SKM-1 (cell line): ENCODE data around the gene VARS1.
"Not testable (repeated sequence)": the region's sequence is repeated elsewhere in the genome, so short reads cannot be mapped to it uniquely, and the experiment has no call there.

ENCODE experiments used
- DNase-seq: peaks from one replicate; lab custom pipeline; 2025; ENCODE audit not compliant: unreplicated experiment; lab: John Stamatoyannopoulos, UW

VARS1 gene

DNA sequence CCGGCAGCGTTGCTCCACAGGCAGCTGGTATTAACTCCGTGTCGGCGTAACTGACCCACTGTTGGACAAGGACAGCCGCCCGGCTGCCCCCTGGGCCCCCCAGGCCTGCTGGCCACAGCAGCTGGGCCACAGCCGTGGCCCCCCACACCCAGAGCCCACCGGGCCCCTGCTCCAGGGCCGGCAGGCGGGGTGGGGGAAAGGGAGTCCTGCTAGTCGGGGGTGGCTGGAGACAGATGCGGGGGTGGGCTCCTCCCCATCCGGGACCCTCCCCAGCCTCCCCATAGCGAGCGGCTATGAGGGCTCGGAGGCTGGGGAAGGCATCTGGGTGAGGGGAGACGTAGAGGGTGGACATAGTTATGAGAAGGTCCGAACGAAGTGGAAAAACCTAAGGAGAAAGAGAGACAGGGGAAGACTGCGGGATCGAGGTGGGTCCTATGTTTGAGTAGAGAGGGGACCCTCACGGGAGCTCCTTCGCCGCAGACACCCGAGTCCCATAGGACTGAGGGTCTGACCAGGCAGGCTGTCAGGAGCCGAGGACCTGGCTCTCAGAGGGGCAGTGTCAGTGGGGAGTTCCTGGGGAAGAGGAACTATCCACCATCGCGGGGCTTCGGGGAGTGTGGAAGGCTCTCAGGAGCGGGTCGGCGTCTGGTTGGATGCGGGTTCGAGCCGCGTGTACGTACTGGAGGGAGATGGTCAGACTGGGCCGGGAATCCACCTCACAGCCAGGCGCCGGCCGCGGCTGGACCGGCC is 511 bp downstream of the VARS1 start:
- peak; percentile 58 for DNase-seq

GRCh38 chr6:31794294-31794865 is 1.2 kb downstream of the VARS1 start:
- no peak for DNase-seq

- not testable (repeated sequence) for DNase-seq
Measured at GRCh38 chr6:31793927-31794245, 1.7 kb downstream of the VARS1 start.

DNA sequence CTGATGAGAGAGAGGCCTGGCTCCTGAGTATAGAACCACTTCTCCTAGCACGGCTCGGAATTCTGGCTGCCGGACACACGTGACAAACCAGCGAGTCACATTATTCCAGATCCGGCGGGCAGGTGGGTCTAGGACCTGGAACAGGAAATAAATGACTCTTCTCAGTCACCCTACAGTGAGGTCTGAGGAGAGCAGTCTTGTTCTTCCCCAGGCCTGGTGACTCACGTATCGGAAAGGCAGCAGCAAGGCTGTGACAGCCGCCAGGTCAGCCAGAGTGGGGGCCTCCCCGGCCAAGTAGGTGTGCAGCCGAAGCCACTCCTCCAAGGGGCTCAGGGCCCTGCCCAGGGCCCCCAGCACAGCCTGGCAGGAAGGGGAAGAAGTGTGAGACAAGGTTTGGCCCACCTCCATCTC is 2.8 kb downstream of the VARS1 start:
- no peak for DNase-seq

DNA sequence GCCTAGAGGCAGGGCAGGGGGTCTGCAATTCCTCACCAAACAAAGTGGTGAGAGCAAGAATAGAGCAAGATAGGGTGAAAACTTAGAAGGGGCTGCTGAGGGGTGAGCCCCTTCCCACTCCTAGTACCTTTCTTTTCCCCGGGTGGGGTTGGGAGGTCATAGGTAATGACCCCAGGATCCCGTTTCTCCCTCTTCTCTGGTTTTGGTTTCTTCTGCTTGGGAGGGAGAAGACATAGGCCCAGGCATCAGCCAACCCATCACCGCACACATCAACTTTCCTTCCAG is 3.5 kb downstream of the VARS1 start:
- no peak for DNase-seq

DNA sequence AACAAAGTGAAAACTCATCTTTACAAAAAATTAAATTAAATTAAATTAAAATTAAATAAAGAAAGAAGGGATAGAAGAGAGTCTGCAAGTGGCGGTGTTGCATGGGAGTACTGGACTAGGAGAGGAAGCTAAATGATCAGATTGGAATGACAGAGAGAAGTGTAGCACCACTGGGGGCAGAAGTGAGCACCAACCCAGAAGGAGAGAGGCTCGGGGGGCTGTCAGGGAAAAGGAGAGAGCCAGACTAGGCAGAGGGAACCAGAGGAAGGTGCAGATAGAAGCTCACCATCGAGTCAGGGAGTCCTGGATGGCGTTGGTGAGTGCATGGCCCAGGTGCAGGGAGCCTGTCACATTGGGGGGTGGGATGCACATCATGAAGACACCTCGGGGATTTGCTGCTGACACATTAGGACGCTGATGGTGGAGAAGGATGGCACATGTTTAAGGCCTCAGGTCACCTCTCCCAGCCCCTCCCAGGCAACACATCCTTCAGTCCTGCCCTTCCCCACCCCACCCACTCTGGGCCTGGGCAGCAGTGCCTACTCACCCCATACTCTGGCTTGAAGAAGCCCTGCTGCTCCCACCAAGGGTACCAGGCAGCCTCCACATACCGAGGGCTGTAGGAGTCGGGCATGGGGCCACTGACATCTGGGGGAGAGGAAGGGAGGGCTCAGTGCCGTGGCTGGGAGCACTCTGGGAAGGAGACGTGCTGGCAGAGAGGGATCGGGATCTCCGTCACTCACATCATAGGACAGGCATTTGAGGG is 4.0 kb downstream of the VARS1 start:
- DNase-seq: no peak

DNA sequence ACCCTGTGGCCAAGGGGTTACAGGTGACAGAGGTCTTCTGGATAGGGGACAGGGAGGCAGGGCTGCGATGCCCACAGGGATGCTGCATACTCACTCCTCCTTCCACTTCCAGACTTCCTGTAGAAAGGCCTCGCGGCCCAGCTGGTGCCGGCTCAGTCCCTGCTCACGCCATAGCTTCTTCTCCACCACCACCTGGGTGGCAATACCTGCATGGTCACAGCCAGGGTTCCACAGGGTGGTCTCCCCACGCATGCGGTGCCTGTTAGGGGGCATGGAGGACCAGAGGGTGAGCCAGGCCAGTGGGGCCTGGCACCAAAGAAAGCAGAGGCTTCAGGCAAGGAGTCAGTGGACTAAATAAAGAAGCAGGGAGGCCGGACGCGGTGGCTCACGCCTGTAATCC is 10.1 kb downstream of the VARS1 start:
- no peak for DNase-seq

- DNase-seq: no peak
Measured at GRCh38 chr6:31784098-31784925, 11.2 kb downstream of the VARS1 start.

DNA sequence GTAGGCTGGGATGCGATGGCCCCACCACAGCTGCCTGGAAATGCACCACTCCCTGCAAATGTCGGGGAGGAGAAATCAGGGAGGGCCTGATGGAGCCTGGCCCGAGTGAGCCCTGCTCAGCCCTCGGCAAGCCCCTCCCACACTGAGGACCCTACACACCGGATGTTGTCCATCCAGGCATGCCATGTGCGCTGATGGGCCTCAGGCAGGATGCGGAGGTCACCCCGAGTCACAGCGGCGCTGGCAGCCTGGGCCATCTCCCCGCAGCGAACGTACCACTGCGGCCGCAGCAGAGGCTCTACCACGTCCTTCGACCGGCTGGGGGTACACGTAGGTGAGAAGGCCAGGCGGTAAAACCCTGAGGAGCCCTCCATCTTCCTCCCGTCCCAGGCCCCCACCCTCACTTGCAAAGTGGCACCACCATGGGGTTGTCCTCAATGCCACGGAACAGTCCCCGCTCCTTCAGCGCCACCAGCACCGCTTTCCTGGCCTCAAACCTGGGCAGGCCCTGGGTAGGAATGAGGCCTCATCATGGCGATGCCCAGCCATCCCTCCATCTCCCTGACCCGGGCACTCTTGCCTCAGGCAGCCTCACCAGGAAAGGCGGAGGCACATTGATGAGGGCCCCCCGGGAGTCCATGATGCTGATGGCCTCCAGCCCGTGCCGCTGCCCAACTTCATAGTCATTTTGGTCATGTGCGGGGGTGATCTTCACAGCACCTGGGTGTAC is 13.3 kb downstream of the VARS1 start:
- DNase-seq: no peak

DNA sequence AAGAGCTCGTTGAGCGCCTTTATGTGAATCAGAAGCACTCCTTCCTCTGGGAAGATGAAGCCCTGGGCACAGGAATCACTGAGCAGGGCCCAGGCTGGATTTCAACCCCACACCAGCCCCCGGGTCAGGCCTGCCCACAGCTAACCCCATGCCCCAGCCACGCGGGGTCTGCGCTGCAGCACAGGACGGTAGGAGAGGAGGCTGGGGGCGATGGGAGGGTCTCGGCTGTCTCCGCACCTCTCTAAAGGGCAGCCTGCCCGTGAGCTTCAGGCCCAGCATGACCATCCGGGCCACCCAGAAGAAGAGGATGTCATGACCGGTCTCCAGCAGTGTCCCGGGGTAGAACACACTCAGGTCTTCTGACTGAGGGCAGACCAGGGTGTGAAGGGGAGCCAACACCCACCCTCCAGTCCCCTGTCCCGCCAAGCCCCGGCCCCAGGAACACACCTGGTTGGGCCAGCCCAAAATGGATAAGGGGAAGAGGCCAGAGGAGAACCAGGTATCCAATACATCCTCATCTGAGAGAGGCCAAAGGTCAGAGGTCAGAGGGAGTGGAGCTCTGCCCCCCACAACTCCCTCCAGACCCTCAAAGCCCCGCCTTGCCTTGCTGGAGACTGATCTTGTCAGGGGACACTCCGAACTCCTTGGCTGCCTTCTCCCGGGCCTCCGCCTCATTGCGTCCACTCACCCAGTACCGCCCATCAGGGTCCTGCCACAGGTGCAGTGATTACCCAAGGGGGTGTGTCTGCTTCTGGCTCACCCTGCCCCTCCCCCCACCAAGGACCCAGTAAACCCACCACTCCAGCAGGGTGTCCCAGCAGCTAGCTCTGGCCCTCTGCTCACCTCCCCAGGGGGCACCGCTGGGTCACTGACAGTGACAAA is 14.1 kb downstream of the VARS1 start:
- no peak for DNase-seq

DNA sequence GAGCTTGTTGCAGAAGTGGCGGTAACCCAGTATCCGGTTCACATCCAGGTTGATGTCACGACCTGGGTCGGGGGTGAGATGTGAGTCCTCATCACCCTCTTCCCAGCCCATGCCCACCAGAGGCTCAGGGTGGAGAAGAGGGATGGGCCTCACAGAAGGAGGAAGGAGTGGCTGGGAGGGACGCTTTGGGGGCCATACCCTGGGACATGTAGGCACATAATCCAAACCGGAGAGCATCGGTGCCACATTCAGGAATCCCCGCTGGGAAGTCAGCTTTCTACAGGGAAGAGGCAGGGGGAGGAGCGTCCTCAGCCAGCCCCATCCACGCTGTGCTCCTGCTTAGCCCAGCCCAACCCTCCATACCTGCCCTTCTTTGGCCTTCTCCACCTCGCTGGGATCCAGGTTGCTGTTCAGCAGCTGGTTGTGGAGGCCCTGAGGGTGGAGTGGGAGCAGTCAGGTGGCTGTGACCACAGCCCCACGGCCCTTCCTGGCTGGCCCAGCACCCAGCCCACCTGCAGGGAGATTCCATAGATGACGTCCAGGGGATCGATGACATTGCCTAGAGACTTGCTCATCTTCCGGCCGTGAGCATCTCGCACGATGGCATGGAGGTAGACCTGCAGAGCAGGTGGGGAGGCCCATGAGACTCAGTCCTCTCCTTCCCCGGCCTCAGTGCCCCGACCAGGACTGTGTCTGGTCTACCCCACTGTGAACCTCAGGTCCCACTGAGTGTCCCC is 14.9 kb downstream of the VARS1 start:
- DNase-seq: no peak

DNA sequence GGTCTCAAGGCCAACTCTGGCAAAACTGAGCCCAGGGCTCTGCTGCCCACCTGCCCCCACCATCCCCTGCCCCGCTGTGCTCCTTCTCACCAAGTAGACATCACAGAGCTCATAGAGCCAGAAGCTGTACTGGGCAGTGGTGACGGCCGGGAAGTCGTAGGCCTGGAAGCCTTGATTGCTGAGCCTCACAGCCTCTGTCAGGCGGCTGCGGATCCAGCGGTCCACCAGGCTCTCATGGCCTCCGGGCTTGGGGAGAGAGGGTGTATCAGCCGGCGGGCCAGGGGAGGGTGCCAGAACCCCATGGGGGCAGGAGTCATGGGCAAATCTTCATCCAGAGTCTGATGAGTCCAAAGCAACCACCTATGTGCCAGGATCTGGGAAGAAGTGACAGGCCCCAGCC is 15.6 kb downstream of the VARS1 start:
- DNase-seq: no peak

GRCh38 chr6:31778999-31779885 is 16.3 kb downstream of the VARS1 start:
- DNase-seq: no peak

- DNase-seq: no peak
Measured at GRCh38 chr6:31778193-31778592, 17.4 kb downstream of the VARS1 start.

DNA sequence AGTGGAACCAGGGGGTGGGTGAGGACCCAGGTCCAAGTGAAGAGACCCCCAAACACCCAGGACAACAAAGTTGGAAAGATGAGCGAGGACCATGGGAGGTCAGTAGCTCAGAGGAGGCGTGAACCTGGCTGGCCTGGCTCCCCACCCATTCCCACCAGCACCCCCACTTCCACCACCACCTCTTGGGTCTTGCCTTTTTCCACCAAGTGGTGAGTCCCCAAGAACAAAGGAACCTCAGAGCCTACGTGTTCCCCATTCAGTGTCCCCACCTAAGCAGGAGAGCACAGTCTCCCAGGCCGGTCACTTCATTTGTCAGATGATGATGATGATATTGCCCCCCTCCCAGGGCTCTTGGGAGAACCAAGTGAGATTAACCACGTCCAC is 17.9 kb downstream of the VARS1 start:
- no peak for DNase-seq

DNA sequence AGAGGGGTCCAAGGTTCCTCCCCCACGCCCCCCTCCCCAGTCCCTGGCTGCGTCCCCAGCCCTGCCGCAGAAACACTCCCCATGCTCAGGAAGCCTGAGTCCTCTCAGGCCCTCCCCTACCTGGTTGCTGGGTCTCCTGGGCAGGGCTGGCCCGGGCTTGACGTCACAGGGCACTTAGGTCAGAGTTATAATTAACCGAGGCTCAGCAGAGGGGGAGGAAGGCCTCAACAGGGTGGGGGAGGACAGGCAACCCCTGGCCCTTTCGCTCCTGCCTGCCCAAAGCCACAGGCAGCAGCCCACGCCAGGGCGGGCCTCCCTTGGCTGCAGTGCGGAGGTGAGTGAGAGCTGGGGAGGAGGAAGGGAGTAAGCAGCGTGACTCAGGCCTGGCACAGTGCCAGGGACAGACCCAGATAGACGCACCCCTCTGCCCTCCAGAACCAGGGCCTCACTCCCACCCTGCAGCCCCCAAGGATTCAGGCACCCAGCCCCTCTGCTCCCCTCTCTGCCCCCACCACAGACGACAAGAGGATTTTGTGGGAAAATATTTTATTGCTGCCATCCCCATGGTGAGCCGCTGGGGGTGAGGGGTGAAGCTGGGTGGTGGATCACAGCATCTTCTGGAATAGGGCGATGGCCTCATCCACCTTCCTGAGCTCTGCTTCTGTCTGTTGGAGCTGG is 18.4 kb downstream of the VARS1 start, which contains the start of gene VWA7:
Gene VWA7 (minus strand): TSS at position 340 of the 678 bp plus-strand sequence. CDS start 549 bp downstream, outside the sequence.
- peak; percentile 66 for DNase-seq

DNA sequence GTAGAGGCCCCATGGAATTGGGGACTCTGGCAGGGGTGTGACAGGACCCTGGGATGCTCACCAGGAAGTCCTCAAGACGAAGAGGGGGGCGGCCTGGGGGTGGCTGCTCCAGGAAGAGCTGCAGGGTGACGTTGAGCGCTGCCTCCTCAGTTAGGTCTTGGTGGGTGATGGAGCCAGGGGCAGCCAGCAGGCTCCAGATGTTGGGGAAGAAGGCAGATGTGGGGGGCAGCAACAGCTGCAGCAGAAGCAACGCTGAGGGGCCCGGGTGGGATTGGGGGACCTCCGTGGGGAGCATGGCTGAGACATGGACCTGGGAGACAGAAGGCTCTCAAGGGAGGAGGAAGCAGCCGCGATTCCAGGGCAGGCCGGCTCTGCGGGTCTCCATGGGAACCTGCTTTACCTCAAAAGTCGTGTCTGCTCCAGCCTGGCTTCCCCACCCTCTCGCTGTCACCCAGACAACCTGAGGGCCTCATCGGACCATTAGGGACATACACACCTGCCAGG is 19.0 kb downstream of the VARS1 start:
- DNase-seq: no peak
